Ovary (tissue), 3 donors: ENCODE data around the gene GLCE.

Experiments used
- POLR2A ChIP-seq: fragments of 450-650 bp; IDR thresholded peaks from one replicate; pipeline ENCODE4 v1.6.1; 2017; ENCODE audit warnings: antibody characterized with exemption, mild to moderate bottlenecking, moderate library complexity
- TF ChIP-seq, protein P1 (sequence below), 3 donors: fragments of 450-650 bp in 2 of 3; fragments of 200-600 bp in 1 of 3; IDR thresholded peaks; one replicate each; pipeline versions ENCODE4 v1.5.1 to v1.8.0; 2016 to 2022; ENCODE audit warnings: antibody characterized with exemption in 3 of 3, mild to moderate bottlenecking in 1 of 3
- donor health status: DM: no; HTN: no; CAD: no.

DNA sequence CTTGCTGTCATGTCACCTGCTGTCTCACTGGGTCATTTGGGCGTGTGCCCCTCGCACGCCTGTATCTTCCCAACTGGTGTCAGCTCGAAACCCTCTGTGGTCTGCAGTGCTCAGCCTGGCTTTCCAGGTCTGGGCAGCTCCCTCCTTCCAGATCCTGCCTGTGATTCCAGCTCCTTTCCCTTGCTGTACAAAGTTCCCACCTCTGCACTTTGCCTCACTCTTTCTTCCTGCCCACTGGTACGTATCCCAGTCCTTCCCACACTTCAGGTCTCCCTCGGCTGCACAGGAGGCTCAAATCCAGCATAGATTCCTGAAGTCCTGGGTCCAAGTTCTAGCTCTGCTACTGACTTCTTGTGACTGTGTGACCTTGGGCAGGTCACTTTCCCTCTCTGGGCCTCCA is 136.2 kb downstream of the GLCE start:
- TF ChIP-seq POLR2A, result no peak
- TF ChIP-seq, protein P1, sequence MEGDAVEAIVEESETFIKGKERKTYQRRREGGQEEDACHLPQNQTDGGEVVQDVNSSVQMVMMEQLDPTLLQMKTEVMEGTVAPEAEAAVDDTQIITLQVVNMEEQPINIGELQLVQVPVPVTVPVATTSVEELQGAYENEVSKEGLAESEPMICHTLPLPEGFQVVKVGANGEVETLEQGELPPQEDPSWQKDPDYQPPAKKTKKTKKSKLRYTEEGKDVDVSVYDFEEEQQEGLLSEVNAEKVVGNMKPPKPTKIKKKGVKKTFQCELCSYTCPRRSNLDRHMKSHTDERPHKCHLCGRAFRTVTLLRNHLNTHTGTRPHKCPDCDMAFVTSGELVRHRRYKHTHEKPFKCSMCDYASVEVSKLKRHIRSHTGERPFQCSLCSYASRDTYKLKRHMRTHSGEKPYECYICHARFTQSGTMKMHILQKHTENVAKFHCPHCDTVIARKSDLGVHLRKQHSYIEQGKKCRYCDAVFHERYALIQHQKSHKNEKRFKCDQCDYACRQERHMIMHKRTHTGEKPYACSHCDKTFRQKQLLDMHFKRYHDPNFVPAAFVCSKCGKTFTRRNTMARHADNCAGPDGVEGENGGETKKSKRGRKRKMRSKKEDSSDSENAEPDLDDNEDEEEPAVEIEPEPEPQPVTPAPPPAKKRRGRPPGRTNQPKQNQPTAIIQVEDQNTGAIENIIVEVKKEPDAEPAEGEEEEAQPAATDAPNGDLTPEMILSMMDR (IDR thresholded peaks at IDR 0.05), result no peak
